ENCODE measurements around the gene SNTN. TPM values are rescaled to one million over a fixed set of nuclear protein-coding genes. Genes with fewer than 3 reads are reported as not detected.

Gene SNTN
- total RNA-seq, 2 experiments from 2014 or later = not detected

DNA sequence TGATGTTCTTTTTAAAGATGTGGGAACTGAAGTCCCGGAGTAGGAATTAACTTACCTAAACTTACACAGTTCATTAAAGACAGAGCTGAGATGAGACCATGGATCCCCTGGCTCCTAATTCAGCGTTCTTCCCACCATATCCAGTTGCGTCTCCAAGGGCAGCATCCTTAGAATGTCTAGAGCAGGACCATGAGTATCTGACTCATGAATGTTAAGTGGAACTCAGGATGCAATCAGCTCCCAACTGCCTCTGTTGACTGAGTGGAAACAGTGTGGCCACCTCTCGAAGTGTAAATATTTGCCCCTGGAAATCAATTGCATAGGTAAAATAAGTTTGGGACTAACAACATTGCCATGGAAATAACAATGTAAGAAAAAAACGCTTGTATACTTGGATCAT, 2.5 kb downstream of the SNTN start:
- Mint-ChIP-seq H3K4me3 (no peak overlapping the region), H3K9me3 (no peaks in the 10 kb centered on the region), H3K36me3 (no peaks in the 10 kb centered on the region), H3K27ac (no peak overlapping the region), H3K4me1 (no peaks in the 10 kb centered on the region), H3K27me3 (no peaks in the 10 kb centered on the region)
- DNase-seq = no peak

DNA sequence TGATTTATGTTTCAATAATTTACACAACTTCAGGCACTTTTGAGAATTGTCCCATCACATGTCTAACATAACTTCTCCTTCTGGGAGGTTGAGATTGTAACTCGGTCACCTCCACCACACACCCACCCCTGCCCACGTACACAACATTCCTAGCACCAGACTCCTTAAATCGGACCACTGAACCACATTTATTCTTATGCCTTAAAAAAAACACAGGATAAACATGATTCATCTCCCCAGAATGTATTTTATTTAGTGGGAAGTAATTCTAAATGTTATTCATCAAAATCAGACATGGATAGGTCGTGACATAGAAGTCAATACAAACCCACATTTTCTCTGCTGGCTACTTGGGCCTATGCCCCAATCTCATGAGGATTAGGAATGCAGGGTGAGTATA, 3.0 kb downstream of the SNTN start:
- Mint-ChIP-seq H3K36me3 (no peaks in the 10 kb centered on the region), H3K27me3 (no peaks in the 10 kb centered on the region), H3K4me3 (no peak overlapping the region), H3K27ac (no peak overlapping the region), H3K4me1 (no peaks in the 10 kb centered on the region), H3K9me3 (no peaks in the 10 kb centered on the region)
- DNase-seq = no peak

DNA sequence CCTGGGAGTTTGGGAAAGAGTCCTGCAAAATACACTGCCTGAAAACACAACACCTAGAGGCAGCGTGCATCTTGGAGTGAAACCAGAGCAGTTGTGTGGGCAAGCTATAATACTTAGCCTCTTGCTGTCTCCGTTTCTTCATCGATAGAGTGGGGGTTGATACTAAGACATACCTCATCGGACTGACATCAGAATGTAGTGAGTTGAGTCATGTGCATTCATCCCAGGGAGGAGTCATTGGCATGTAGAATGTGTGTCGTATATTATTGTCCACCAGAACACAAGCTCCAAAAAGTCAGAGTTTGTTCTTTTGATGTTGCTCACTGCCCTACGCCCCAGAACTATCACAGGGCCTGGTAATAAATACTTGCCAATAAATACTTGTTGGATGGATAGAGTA, 4.3 kb downstream of the SNTN start:
- Mint-ChIP-seq H3K9me3 (no peaks in the 10 kb centered on the region), H3K27me3 (no peaks in the 10 kb centered on the region), H3K4me1 (no peaks in the 10 kb centered on the region), H3K36me3 (no peaks in the 10 kb centered on the region), H3K4me3 (no peak overlapping the region), H3K27ac (no peak overlapping the region)
- DNase-seq = no peak

DNA sequence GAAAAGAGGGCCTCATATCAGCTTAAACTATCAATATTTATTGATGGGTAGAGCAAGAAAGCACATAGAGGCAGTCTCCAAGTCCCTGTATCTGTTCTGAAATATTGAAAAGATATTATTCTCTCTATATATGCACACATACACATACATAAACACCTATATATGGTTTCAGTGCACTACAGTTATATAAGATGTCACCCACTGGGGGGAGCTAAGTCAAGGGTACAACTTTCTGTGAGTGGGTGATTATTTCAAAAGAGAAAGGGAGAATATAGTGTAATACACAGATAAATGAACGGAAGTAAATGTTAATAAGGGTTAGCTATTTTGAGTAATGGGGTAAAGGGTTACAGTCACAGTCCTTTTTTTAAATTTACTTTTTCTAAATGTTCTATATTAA, 8.8 kb downstream of the SNTN start:
- DNase-seq = no peak

DNA sequence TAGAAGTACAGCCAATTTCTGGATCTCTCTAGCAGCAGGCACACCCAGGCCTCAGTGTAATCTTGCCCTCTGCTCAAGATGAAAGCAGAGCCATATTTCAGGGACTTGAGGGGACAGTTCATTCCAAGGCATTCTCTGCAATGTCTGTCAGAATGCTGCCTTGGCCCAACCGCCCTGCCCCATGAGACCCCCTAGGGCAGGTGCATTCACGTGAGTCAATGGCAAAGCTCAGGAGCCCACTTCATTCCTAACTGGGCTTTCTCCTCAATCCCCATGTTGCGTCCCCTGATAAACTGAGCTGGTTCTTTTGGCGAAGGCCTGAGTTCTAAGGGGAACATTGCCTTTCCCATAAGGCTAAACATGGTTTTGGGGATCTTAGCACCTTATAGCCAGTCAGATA, 9.5 kb downstream of the SNTN start:
- Mint-ChIP-seq H3K27ac (no peak overlapping the region), H3K4me3 (no peak overlapping the region), H3K27me3 (no peaks in the 10 kb centered on the region), H3K36me3 (no peaks in the 10 kb centered on the region), H3K4me1 (no peaks in the 10 kb centered on the region), H3K9me3 (no peaks in the 10 kb centered on the region)
- no peak for DNase-seq

More for the DNA sequence above, 8.8 kb downstream of the SNTN start:
- H3K4me3 Mint-ChIP-seq = no peak overlapping the region
- H3K27ac Mint-ChIP-seq = no peak overlapping the region
- no peaks in the 10 kb centered on the region for H3K27me3 Mint-ChIP-seq
- H3K36me3 Mint-ChIP-seq = no peaks in the 10 kb centered on the region
- no peaks in the 10 kb centered on the region for H3K4me1 Mint-ChIP-seq
- no peaks in the 10 kb centered on the region for H3K9me3 Mint-ChIP-seq

DNA sequence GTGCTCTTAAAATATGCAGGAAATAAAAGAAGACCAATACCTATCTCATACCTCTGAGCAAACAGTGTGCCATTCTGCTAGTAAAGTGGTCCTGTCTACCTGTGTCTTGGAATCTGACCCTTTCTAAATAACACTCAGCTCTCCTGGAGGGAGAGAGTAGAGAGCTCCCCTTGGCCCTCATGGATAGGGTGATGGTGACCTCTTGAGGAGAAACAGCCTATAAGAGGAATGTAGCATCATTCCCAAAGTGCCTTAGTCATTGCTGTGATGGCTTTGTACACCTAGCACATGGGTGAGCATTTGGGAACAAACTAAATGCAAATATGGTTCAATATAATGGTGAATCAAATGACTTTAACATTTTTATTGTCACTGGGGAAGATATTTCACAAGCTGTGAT, 10.0 kb downstream of the SNTN start:
- H3K27ac Mint-ChIP-seq = no peak overlapping the region
- no peak for DNase-seq

DNA sequence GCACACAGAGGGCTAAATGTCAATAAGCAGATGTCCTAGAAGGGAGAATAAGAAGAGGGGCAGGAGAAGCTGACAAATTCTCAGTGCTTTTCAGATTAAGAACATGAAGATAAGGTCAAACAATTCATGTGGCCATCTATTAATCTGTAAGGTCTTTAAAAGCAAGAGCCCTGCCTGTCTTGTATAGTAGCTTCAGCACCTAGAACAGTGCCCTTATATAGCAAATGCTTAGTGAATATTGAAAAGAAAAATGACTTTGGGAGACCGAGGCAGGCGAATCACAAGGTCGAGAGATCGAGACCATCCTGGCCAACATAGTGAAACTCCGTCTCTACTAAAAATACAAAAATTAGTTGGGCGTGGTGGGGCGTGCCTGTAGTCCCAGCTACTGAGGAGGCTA, 18.1 kb downstream of the SNTN start:
- no peaks in the 10 kb centered on the region for H3K27me3 Mint-ChIP-seq

More for the DNA sequence above, 10.0 kb downstream of the SNTN start:
- H3K27me3 Mint-ChIP-seq = no peaks in the 10 kb centered on the region
- no peaks in the 10 kb centered on the region for H3K9me3 Mint-ChIP-seq
- H3K4me1 Mint-ChIP-seq = no peaks in the 10 kb centered on the region
- no peak overlapping the region for H3K4me3 Mint-ChIP-seq
- H3K36me3 Mint-ChIP-seq = no peaks in the 10 kb centered on the region

DNA sequence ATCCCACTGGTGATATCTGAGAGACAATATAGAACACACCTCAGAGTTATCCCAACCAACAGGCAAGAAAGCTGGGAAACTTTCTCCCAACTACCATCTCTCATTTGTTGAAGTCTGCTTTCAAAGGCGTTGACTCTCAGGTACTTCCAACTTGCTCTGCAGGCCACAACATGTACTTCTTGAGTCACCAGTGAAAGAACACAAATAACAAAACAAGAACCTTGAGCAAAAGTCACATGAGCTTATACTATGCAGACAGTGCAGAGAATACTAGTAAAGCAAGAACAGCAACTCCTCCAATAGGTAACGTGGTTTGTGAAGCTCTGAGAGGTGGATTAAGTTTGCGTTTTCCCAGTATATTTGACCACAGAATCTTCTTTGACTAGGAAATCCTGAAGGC, 20.6 kb downstream of the SNTN start:
- no peaks in the 10 kb centered on the region for H3K36me3 Mint-ChIP-seq
- H3K4me3 Mint-ChIP-seq = no peak overlapping the region
- no peaks in the 10 kb centered on the region for H3K9me3 Mint-ChIP-seq
- no peak for DNase-seq
- no peaks in the 10 kb centered on the region for H3K4me1 Mint-ChIP-seq
- H3K27ac Mint-ChIP-seq = no peak overlapping the region
- H3K27me3 Mint-ChIP-seq = no peaks in the 10 kb centered on the region

More for the DNA sequence above, 18.1 kb downstream of the SNTN start:
- Mint-ChIP-seq H3K4me1 (no peaks in the 10 kb centered on the region), H3K27ac (no peak overlapping the region), H3K4me3 (no peak overlapping the region), H3K9me3 (no peaks in the 10 kb centered on the region), H3K36me3 (no peaks in the 10 kb centered on the region)
- no peak for DNase-seq

DNA sequence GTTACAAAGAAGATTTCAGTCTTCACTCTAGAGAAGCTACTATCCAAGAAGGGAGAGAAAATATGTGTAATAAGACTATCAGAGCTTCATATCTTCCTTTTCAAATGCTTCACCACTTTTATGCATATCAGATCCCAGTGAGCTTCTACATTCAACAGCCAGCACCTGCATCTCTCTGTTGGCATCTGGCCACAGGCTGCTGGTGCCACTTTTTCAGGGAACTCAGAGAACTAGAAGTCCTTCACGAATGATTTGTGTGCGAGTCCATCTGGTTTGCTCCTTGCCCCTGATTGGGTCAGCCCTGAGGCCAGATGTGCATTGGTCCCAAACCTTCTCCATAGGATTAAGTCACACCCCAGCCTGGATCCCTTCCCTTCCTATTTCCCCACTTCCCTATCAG, 22.1 kb downstream of the SNTN start:
- Mint-ChIP-seq H3K4me1 (no peaks in the 10 kb centered on the region), H3K9me3 (no peaks in the 10 kb centered on the region), H3K4me3 (no peak overlapping the region), H3K36me3 (no peaks in the 10 kb centered on the region), H3K27me3 (no peaks in the 10 kb centered on the region), H3K27ac (no peak overlapping the region)
- DNase-seq = no peak

DNA sequence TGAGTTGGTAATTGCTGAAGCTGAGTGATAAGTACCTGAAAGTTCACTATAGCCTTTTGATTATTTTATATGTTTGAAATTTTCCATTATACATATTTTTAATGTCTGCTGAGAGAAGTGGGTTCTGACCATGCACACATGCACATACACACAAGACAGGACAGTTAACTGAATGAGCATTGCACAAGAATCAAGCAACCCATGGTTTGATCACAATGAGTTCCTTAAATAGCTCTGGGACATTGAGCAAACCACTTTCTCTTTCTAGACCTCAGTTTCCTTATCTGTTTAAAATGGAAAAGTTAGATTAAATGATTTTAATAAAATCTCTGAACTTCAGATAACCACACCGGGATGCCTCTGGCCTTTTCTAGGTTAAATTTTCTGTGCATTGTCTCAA, 26.7 kb downstream of the SNTN start:
- Mint-ChIP-seq H3K4me3 (no peak overlapping the region), H3K9me3 (no peaks in the 10 kb centered on the region), H3K27me3 (no peaks in the 10 kb centered on the region), H3K4me1 (no peaks in the 10 kb centered on the region), H3K36me3 (no peaks in the 10 kb centered on the region), H3K27ac (no peak overlapping the region)
- DNase-seq = no peak

DNA sequence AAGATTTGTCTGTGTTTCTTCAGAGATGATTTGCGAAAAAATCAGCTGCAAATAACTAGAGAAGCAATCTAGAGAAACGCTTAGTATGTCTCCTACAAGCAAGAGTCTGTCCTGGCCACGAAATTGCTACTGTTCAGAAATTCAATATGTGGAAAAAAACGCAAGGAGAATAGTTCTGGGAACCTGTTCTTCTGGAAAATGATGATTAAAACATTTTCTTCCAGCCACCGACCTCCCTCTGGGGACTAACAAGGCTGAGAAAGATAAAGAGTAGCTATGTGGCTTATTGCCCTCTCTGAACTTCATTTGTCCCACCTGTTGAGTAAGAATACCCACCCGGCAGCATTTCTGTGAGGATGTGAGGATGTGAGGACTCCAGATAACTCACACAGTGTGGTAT, 31.6 kb downstream of the SNTN start:
- Mint-ChIP-seq H3K4me1 (no peaks in the 10 kb centered on the region), H3K9me3 (no peaks in the 10 kb centered on the region), H3K4me3 (no peak overlapping the region), H3K27me3 (peaks cover 4% of the 10 kb centered on the region), H3K36me3 (no peaks in the 10 kb centered on the region), H3K27ac (no peak overlapping the region)
- DNase-seq = no peak

DNA sequence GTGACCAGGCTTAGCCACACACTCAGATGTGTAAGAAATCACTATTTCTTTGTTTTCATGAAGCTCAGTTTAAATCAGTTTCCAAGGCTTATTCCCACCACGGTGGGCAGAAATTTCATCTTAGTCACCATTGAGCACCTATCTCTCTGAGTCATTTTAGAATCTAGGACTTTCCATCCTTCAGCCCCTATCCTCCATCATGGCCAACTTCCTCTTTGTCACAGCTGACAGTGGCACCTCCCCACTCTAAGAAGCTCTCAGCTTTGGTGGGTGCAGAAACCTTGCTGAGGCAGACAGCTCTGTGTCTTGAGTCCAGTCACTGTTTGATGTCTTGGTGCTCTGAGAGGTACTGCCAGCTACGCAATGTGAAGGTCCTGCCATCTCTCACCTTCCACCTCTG, 32.9 kb downstream of the SNTN start:
- Mint-ChIP-seq H3K4me3 (no peak overlapping the region), H3K9me3 (no peaks in the 10 kb centered on the region), H3K36me3 (no peaks in the 10 kb centered on the region), H3K27ac (no peak overlapping the region), H3K27me3 (peaks cover 4% of the 10 kb centered on the region), H3K4me1 (no peaks in the 10 kb centered on the region)
- DNase-seq = no peak

DNA sequence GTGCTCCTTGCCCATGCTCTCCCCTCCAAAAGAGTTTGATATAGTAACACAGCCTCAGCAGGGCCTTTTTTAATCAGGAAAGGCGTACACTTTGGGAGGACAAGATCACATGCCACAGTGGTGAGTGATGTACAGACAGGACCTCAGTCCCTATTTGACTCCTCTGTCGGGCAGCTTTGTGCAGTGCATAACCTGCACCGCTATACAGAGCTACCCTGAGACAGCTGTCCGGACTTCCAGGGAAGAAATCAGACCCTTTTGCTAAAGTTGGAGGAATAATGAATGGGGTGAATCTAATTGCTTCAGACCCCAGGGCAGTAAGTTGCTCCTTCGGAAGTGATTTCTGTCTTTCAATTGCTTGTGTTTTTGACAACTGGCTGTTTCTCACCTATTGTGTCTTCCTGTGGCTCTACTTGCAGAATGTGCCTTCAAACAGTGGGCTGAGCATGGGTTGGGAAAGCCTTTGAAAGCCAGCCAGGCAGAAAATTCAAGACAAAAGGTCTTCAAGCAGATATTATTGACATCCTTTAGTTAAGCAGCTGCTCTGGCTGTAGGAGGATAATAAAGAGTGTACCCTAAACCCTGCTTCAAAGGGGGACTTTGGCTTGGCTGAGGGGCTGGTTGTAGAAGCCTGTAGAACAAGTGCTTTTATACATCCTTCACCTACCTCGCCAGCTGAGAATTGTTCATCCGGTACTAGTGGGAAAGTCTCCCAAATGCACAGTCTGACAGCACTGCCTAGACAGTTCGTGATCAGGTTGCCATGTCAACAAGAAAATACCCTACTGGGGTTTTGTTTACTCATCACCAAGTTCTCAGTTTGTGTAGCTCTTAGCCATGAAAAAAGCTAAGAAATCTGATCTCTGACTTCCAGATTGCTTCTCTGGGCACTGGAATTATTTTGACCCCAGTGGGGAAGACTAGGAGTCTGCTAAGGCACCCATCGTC, 35.1 kb downstream of the SNTN start:
- DNase-seq = no peak
- H3K27me3 Mint-ChIP-seq = peaks cover 4% of the 10 kb centered on the region
- H3K4me3 Mint-ChIP-seq = no peak overlapping the region
- H3K27ac Mint-ChIP-seq = no peak overlapping the region
- H3K4me1 Mint-ChIP-seq = no peaks in the 10 kb centered on the region
- no peaks in the 10 kb centered on the region for H3K36me3 Mint-ChIP-seq
- H3K9me3 Mint-ChIP-seq = peaks cover 8% of the 10 kb centered on the region

DNA sequence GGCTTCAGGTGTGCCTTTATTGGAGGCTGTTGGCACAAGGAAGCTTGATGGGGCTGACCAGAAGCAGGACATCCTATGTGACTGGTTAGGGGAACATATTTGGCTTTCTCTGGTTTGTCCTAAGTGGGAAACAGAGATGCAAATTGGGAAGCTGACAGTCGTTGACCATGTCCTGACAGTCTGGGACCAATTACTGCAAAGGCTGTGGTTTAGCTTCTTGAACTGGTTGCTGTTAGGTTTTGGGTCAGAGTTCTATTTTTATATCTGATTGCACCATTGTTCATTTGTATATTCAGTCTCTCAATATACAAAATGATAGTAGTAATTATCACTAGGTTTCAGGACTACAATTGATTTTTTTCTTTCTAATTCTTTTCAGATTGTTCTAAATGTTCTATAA, 36.8 kb downstream of the SNTN start:
- no peaks in the 10 kb centered on the region for H3K4me1 Mint-ChIP-seq
- H3K27ac Mint-ChIP-seq = no peak overlapping the region
- no peak overlapping the region for H3K4me3 Mint-ChIP-seq
- H3K9me3 Mint-ChIP-seq = peaks cover 11% of the 10 kb centered on the region
- peaks cover 3% of the 10 kb centered on the region for H3K36me3 Mint-ChIP-seq
- DNase-seq = no peak
- H3K27me3 Mint-ChIP-seq = peaks cover 4% of the 10 kb centered on the region

DNA sequence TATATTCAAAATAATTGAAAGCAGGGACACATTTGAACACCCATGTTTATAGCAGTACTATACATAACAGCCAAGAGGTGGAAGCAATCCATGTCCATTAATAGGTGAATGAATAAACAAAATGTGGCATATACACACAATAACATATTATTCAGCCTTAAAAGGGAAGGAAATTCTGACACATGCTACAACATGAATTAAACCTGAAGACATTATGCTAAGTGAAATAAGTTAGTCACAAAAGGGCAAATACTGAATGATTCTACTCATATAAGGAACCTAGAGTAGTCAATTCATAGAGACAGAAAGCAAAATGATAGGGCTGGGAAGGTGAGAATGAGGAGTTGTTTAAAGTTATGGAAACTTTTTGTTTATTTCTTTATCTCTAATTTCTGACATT, 40.9 kb downstream of the SNTN start:
- peaks cover 3% of the 10 kb centered on the region for H3K36me3 Mint-ChIP-seq
- no peak overlapping the region for H3K27ac Mint-ChIP-seq
- DNase-seq = no peak
- no peak overlapping the region for H3K4me3 Mint-ChIP-seq
- no peaks in the 10 kb centered on the region for H3K4me1 Mint-ChIP-seq
- no peaks in the 10 kb centered on the region for H3K27me3 Mint-ChIP-seq
- H3K9me3 Mint-ChIP-seq = peaks cover 14% of the 10 kb centered on the region

DNA sequence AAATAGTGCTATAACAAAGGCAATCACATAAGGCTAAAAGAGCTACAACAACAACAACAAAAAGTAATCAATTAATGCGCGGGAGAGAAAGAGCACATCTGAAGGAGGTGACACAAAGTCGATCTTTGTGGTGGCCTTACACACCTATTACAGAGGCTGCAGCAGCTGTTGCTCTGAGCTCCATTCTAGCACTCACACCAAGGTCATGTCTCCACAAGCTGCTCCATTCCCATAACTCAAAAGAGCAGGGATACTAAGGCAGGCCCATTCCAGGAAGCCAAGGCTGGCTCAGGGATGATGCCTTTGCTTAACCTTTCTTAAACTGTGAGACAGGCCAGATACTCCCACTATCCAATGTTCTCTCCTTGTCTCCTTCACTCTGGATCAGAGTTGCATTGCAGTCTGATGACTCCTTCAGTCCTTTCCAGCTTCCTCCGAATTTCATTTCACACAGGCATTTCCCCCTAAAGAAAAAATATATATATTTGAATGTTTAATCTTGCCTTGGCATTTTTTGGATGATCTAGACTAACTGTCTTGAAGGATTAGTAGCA, 52.7 kb downstream of the SNTN start:
- no peaks in the 10 kb centered on the region for H3K4me1 Mint-ChIP-seq
- H3K27ac Mint-ChIP-seq = no peak overlapping the region
- H3K9me3 Mint-ChIP-seq = no peaks in the 10 kb centered on the region
- no peak overlapping the region for H3K4me3 Mint-ChIP-seq
- H3K36me3 Mint-ChIP-seq = no peaks in the 10 kb centered on the region
- peaks cover 3% of the 10 kb centered on the region for H3K27me3 Mint-ChIP-seq
- no peak for DNase-seq
